Breast epithelium (tissue), 3 donors: ENCODE measurements around the gene MAGEA12.
"Not testable (repeated sequence)": the region's sequence is repeated elsewhere in the genome, so short reads cannot be mapped to it uniquely, and the experiment has no call there.

Experiments used
- POLR2A ChIP-seq: fragments of 450-650 bp; IDR thresholded peaks from one replicate; pipeline ENCODE4 v1.6.1; 2016; ENCODE audit warnings: antibody characterized with exemption, mild to moderate bottlenecking, moderate library complexity
- TF ChIP-seq, protein P1 (sequence below), 3 donors: fragments of 450-650 bp; IDR thresholded peaks; one replicate each; pipeline ENCODE4 v1.5.1; 2016 to 2017; ENCODE audit warnings: antibody characterized with exemption in 3 of 3, mild to moderate bottlenecking in 3 of 3, moderate library complexity in 3 of 3

- TF ChIP-seq POLR2A: not testable (repeated sequence)
- TF ChIP-seq, protein P1, sequence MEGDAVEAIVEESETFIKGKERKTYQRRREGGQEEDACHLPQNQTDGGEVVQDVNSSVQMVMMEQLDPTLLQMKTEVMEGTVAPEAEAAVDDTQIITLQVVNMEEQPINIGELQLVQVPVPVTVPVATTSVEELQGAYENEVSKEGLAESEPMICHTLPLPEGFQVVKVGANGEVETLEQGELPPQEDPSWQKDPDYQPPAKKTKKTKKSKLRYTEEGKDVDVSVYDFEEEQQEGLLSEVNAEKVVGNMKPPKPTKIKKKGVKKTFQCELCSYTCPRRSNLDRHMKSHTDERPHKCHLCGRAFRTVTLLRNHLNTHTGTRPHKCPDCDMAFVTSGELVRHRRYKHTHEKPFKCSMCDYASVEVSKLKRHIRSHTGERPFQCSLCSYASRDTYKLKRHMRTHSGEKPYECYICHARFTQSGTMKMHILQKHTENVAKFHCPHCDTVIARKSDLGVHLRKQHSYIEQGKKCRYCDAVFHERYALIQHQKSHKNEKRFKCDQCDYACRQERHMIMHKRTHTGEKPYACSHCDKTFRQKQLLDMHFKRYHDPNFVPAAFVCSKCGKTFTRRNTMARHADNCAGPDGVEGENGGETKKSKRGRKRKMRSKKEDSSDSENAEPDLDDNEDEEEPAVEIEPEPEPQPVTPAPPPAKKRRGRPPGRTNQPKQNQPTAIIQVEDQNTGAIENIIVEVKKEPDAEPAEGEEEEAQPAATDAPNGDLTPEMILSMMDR (IDR thresholded peaks at IDR 0.05): not testable (repeated sequence)
Measured at GRCh38 chrX:152736528-152736927, 3.0 kb downstream of the MAGEA12 start.
